NCI-H226 (cell line): ENCODE measurements around the gene NCKAP5.

ENCODE experiments used
- DNase-seq: peaks from one replicate; pipeline ENCODE4 v3.0.0-alpha.2; 2015

NCKAP5 gene

GRCh38 chr2:133062931-133063665, 505.2 kb downstream of the NCKAP5 start:
- DNase-seq: no peak

DNA sequence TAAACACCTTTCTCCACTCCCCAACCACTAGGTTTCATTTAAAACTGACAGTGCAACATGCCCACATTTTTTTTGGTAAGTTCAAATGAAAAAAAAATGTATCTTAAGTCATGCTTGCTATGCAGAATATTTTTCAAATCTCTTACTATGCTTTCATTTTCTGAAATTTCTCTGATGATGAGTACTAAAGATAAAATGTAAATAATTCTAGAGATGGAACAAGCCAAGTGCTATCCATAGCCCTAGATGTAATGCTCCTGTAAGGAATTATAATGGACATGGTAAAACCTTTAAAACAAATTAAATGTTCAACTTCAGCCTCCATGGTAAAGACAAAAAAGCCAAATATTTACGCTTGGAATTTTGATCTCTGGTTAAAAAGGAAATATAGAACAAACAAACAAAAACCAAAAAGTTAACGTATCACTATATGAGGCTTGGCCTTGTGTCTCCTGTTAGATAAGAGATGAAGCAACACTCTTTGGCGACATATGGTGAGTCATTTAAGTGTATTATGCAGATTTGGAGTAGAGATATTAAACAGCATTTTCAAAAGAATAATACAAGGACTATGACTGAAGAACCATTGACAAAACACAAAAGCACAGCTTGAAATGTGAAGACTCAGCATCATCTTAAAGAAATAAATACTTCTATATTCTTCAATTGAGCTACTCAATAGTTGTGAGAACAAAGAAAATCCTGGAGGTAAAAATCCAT, 506.2 kb downstream of the NCKAP5 start:
- no peak for DNase-seq

DNA sequence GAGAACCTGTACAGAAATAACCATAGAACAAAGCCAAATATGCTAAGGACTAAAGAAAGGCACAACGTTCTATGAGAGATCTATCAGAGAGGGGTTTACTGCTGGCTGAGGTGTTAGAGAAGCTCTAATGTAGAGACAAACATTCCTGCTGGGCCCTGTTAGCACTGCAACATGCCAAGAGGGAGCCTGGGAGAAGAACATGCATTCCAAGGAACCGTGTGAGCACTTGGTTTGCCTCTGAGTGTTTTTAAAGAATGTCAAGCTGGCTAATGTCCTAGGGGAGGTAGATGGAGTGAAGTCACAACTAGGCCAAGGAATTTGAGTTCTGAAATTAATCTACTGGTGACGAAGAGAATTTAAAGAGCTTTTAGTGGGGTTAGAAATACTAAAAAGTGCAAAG, 514.0 kb downstream of the NCKAP5 start:
- DNase-seq: no peak

DNA sequence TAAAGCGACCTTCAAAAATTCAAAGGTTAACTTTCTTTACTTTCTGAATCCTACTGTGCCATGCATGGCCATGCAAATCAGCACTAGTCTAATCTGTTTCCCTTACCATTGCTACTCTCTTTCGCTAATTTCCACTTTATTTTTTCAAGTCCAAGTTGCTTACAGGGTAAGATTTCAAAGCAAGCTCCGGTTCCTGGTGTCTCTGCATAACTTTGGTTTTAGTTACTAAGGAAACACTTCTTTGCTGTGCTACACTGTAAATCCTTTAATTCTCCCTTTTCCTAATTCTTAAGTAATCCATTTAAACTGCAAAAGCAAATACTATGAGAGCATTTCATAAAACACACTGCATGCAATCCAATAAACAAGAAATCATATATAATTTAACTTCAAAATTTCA, 514.7 kb downstream of the NCKAP5 start:
- DNase-seq: no peak

GRCh38 chr2:133045787-133046186, 522.5 kb downstream of the NCKAP5 start:
- DNase-seq: peak; percentile 28

- no peak for DNase-seq
These were observed 523.7 kb downstream of the NCKAP5 start for GRCh38 chr2:133044556-133044955.

DNA sequence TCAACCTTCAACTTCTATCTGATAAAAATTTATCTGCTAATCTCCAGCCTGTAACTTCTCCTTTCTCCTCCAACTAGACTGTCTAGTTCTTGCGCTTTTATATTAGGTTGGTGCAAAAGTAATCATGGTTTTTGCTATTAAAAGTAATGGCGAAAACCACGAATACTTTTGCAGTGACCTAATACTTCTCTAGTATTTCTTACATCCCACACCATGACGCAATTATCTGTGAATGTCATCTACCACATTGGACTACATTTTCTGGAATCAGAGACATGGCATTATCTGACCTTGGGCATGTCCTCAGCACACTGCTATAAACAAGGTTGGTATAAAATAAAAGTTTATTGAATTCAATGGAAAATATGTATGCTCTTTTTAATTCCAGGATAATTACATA, 528.1 kb downstream of the NCKAP5 start:
- no peak for DNase-seq

DNA sequence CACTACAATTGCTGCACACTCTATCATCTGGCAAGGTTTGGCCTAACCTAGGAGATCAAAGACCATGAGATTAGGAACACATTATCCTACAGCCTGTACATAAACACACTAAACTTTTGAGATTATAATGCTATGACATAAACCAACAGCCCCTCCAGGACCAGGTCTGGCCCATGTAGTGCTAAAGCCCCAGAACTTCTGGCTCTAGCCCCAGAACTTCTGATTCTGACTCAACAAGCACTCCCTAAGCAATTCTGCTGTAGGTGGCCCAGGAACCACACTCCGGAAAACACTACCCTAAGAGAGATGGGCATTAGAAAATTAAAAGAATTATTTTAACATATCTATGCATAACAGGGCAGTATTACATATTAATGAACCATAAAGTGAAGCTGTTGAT, 528.7 kb downstream of the NCKAP5 start:
- no peak for DNase-seq

DNA sequence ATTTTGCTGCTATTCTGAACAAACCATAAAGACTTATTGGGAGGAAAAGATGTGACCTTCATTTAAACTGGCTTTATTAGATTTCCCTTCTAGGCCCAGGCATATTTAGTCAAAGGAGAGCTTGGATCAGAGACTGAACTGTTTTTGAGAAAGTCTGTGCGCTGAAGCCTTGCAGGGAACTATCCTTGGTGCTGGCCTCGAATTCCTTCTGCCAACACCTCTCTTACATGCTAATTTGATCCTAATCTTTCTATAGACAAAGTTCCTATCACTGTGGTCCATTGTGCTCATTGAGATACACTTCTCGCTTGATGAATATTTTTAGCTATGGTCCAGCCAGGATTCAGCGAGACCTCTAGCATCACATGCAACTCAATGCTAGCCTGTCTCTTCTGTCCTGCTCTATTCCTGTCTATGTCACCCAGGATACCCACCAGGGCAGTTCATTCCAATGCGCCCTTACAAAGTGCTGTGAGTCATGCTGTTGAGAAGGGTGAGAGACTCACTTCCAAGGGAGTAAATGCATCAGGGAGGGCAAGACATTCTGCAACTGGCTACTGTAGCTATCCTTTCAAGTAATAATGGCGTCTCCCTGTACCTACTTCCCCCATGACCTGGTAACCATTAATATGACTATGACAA, 541.6 kb downstream of the NCKAP5 start:
- DNase-seq: no peak

- no peak for DNase-seq
These were observed 543.3 kb downstream of the NCKAP5 start for GRCh38 chr2:133025004-133025403.

DNA sequence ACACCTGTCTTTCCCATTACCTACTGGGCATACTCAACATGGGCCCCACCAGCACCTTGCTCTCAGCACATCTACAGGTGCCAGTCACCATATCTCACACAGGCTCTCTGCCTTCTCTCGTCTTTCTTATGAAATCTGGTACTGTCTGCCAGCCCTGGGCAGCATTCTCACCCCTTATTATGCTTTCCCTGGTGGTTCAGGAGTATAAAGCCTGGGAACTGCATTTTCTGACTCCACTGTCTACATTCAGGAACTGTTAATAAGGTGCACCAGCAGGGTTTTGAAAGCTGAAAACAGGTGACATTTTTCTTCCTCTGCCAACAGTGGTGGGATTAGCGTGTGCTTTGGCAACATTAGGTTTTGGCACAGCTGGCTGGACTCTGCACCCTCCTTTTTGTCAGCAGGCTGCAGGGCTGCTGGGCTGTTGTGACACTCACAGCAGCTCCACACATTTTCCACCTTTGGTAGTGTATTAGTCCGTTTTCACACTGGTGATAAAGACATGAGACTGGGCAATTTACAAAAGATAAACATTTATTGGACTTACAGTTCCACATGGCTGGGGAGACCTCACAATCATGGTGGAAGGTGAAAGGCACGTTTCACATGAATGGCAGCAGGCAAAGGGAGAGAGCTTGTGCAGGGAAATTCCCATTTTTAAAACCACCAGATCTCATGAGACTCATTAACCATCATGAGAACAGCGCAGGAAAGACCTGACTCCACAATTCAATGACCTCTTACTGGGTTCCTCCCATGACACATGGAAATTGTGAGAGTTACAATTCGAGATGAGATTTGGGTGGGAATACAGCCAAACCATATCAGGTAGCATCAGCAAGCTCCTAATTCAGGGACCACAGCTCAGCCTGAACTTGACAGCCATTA, 555.2 kb downstream of the NCKAP5 start:
- no peak for DNase-seq

DNA sequence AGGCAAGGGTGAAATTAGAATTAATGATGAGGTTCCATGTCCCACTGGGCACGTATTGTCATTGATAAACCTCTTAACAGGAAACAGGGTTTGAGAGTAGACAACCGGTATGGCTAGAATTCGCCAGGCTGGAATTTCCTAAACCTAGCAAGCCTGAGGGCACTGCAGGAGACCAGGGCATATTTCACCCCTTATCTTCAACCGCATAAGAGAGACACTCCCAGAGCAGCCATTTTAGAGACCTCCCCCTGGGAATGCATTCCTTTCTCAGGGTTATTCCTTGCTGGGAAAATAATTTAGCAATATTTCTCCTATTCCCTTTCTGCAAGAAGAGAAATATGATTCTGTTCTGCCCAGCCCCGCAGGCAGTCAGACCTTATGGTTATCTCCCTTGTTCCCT, 563.6 kb downstream of the NCKAP5 start:
- DNase-seq: no peak

DNA sequence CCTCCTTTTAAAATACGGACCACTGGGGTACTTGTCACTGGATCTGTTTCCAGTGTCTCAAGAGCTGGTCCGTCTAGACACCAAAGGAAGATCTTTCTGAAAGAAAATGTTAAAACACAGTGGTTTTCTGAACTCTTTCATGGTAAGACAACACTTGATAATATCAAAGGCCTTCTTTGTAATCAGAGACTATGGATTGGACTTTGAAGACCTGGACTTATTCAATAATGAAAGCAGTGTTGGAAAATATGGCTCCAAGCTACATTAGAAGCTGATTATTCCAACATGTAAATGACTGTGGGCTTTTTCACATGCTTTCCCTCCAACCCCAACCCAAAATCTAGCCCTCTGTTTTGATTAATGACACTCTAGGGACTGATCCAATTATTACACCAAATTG, 568.8 kb downstream of the NCKAP5 start:
- DNase-seq: no peak

GRCh38 chr2:132998221-132998620, 570.0 kb downstream of the NCKAP5 start:
- no peak for DNase-seq

- no peak for DNase-seq
These were observed 576.7 kb downstream of the NCKAP5 start for GRCh38 chr2:132991471-132992045.

DNA sequence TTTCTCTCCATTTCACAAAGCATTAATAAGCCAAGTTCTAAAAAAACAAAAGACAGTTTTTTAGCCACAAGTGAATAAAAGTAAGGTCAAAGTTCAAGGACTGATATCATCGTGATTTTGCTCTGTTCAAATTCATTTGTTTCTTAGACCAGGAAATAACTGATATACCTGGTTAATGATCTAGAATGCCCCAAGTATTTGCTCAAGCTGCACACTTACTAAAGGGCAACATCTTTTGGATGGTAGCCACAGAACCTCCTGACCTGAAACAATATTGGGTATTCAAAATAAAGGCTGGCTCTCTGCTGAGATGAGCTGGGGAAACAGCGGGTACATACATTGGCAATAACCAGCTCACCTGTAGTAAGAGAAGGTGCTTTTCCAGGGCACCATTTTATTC, 583.5 kb downstream of the NCKAP5 start:
- DNase-seq: no peak

- DNase-seq: no peak
These were observed 588.0 kb downstream of the NCKAP5 start for GRCh38 chr2:132980304-132980703.

GRCh38 chr2:132979339-132980093, 588.7 kb downstream of the NCKAP5 start:
- no peak for DNase-seq

DNA sequence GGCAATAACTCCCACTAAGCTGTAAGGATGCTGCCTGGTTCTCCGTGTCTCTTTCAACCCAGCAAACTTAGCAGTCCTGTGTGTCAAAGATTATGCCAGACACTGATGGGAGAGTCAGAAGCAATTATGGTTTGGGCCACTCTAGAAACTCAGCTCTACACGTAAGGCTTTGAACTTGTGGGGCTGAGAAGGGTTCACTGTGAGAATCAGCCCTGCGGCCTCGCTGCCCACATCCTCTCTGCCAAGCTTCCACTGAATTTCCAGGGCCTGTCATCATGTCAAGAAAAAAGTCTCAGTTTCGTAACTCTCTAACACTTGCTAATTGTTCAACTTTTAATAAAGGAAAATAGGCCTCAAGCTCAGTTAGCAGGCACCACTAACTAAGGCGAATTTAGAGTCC, 589.4 kb downstream of the NCKAP5 start:
- no peak for DNase-seq

DNA sequence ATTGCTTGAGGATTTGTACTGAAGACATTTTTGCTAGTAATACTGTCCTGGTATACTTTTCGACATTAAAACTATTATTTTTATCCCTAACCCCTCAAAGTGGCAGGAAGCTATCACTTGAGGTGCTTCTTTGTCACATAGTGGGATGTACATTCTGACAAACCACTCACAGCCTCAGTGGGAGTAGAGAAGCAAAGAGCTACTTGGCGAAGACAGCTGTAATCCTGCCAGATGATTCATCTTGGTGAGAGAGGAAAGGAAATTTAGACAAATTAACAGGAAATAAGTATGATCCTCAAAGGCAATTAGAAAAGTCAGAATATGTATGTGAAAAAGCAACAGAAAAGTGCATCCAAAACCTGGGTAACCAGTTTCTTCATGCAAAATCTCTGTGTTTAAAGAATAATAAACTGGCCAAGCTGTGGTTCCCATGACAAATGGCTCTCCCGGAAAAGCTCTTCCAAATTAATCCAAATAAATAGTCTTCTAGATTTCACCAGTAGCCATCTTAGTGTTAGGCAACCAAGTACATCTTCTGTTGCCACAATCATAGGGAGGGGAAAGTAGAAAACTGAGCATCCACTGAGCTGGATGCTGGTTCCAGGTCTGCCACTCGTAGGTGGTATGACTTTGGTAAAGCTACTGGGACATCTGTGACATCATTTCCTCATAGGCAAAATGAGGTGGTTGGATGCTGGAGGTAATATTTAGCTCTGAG, 590.3 kb downstream of the NCKAP5 start:
- no peak for DNase-seq
